Cardiac muscle cell (in vitro differentiated cells and primary cell): ENCODE data around the gene ADCY6. TPM values are rescaled to one million over a fixed set of nuclear protein-coding genes. Genes with fewer than 3 reads are reported as not detected.

Experiments
- DNase-seq, 2 donors: peaks; one replicate each; pipeline versions ENCODE4 v3.0.0 to v3.0.0-alpha.2; 2010 to 2017; ENCODE audit warnings: low read depth in 1 of 2, low spot score in 1 of 2
- H3K27ac ChIP-seq: fragments of 200-600 bp; sonication (generic); 2 replicates; pipeline ENCODE4 v1.5.1; 2016
- H3K27me3 ChIP-seq: fragments of 200-600 bp; sonication (generic); 2 replicates; pipeline ENCODE4 v1.6.0; 2016; ENCODE audit warnings: control low read depth
- H3K36me3 ChIP-seq: fragments of 200-600 bp; sonication (generic); 2 replicates; pipeline ENCODE4 v1.5.1; 2016; ENCODE audit warnings: control low read depth
- H3K4me1 ChIP-seq: fragments of 200-600 bp; sonication (generic); 2 replicates; pipeline ENCODE4 v1.8.1; 2017; ENCODE audit warnings: low read depth, mild to moderate bottlenecking, mixed run types
- H3K4me3 ChIP-seq: fragments of 200-600 bp; sonication (generic); 2 replicates; pipeline ENCODE4 v1.5.1; 2016; ENCODE audit warnings: mild to moderate bottlenecking
- H3K9me3 ChIP-seq: fragments of 200-600 bp; sonication (generic); 2 replicates; pipeline ENCODE4 v1.5.1; 2017; ENCODE audit warnings: low read depth, mild to moderate bottlenecking, control low read depth
- CTCF ChIP-seq: IDR thresholded peaks from 2 replicates; pipeline ENCODE4 v1.5.1; 2012; ENCODE audit warnings: low read depth, mild to moderate bottlenecking, low read length
- polyA plus RNA-seq: library from polyadenylated mRNA; unstranded; fragments of >200 nt; fragmentation: Nextera tagmentation; extraction: Ambion mirVana; gene quantifications from 2 replicates; pipeline ENCODE4 v1.2.1, GENCODE V29; 2016
- total RNA-seq: library from RNA; depleted of rRNA; stranded (reverse); fragments of >200 nt; gene quantifications from 2 replicates; pipeline ENCODE4 v1.2.3, GENCODE V29; 2016

ADCY6 gene
- total and polyA plus RNA-seq, 2 experiments from 2014 or later = 38.1 to 60.1 TPM

- H3K4me3 ChIP-seq = peak overlapping the region; percentile 60
- no peaks in the 10 kb centered on the region for H3K9me3 ChIP-seq
- peaks cover 14% of the 10 kb centered on the region for H3K27me3 ChIP-seq
- peak; percentile 85 to 86 for DNase-seq
- H3K36me3 ChIP-seq = no peaks in the 10 kb centered on the region
- peak overlapping the region; percentile 50 for H3K27ac ChIP-seq
- H3K4me1 ChIP-seq = peaks cover 15% of the 10 kb centered on the region
- peak; percentile 100 for TF ChIP-seq CTCF
These were observed 25.6 kb upstream of the ADCY6 start for GRCh38 chr12:48814262-48815125.

GRCh38 chr12:48813465-48814261, 24.8 kb upstream of the ADCY6 start:
- no peak for TF ChIP-seq CTCF
- Histone ChIP-seq H3K9me3 (no peaks in the 10 kb centered on the region), H3K4me3 (peak overlapping the region; percentile 60), H3K27me3 (peaks cover 14% of the 10 kb centered on the region), H3K4me1 (peaks cover 15% of the 10 kb centered on the region), H3K36me3 (no peaks in the 10 kb centered on the region), H3K27ac (no peak overlapping the region)
- peak in 1 of 2 donors; percentile 44 for DNase-seq

GRCh38 chr12:48812389-48812788, 23.5 kb upstream of the ADCY6 start:
- no peak for DNase-seq
- no peak for TF ChIP-seq CTCF
- no peak overlapping the region for H3K27ac ChIP-seq
- peaks cover 15% of the 10 kb centered on the region for H3K4me1 ChIP-seq
- H3K9me3 ChIP-seq = no peaks in the 10 kb centered on the region
- no peaks in the 10 kb centered on the region for H3K36me3 ChIP-seq
- no peak overlapping the region for H3K4me3 ChIP-seq
- peaks cover 8% of the 10 kb centered on the region for H3K27me3 ChIP-seq

GRCh38 chr12:48811437-48812090, 22.7 kb upstream of the ADCY6 start:
- H3K4me3 ChIP-seq = no peak overlapping the region
- DNase-seq = no peak
- no peak overlapping the region for H3K27ac ChIP-seq
- H3K36me3 ChIP-seq = no peaks in the 10 kb centered on the region
- H3K9me3 ChIP-seq = no peaks in the 10 kb centered on the region
- TF ChIP-seq CTCF = no peak
- H3K4me1 ChIP-seq = peaks cover 15% of the 10 kb centered on the region
- H3K27me3 ChIP-seq = peaks cover under 1% of the 10 kb centered on the region

- DNase-seq = peak in 1 of 2 donors; percentile 81
These were observed 22.1 kb upstream of the ADCY6 start for GRCh38 chr12:48810903-48811431.

More at GRCh38 chr12:48810903-48811431, 22.1 kb upstream of the ADCY6 start:
- H3K9me3 ChIP-seq = no peaks in the 10 kb centered on the region
- TF ChIP-seq CTCF = no peak
- H3K27ac ChIP-seq = no peak overlapping the region
- no peak overlapping the region for H3K4me3 ChIP-seq
- H3K4me1 ChIP-seq = peaks cover 11% of the 10 kb centered on the region
- no peaks in the 10 kb centered on the region for H3K36me3 ChIP-seq
- no peaks in the 10 kb centered on the region for H3K27me3 ChIP-seq
